Endometrial microvascular endothelial cells (primary cell): ENCODE data around the gene LRRC23. TPM values are rescaled to one million over a fixed set of nuclear protein-coding genes. Genes with fewer than 3 reads are reported as not detected.
"Not testable (repeated sequence)": the region's sequence is repeated elsewhere in the genome, so short reads cannot be mapped to it uniquely, and the experiment has no call there.

Source experiments
- in situ Hi-C: cut with HindIII; loops from 2 replicates; pipeline ENCODE4 v1.10.0; 2017; ENCODE audit warnings: low sequenced_read_pairs, low pct_unique_long_range_greater_than_20kb; ENCODE audit errors: inconsistent ontology term
- total RNA-seq: library from RNA; depleted of rRNA; stranded (reverse); fragments of >200 nt; gene quantifications from one replicate; pipeline ENCODE4 v1.2.3, GENCODE V29; 2015; ENCODE audit errors: inconsistent ontology term

LRRC23 gene
- total RNA-seq, 1 donor from 2014 or later: 5.9 TPM

GRCh38 chr12:6871052-6871957 is 33.3 kb upstream of the LRRC23 start:
- in situ Hi-C loops: no loop called here

GRCh38 chr12:6872073-6873048 is 32.3 kb upstream of the LRRC23 start:
- in situ Hi-C loops: no loop called here

GRCh38 chr12:6873094-6874014 is 31.3 kb upstream of the LRRC23 start, which contains the start of gene SPSB2:
Gene SPSB2 (minus strand): TSS chr12:6873303. CDS start chr12:6872901, 402 bp downstream.
- in situ Hi-C loops: no loop called here

- in situ Hi-C loops: not testable (repeated sequence)
Observed at GRCh38 chr12:6874015-6874368, 30.6 kb upstream of the LRRC23 start.

GRCh38 chr12:6879824-6880223 is 24.8 kb upstream of the LRRC23 start:
- in situ Hi-C loops: not testable (repeated sequence)

- in situ Hi-C loops: no loop called here
Observed at GRCh38 chr12:6883252-6883651, 21.4 kb upstream of the LRRC23 start.

GRCh38 chr12:6883683-6884082 is 20.9 kb upstream of the LRRC23 start:
- in situ Hi-C loops: no loop called here

- in situ Hi-C loops: no loop called here
Observed at GRCh38 chr12:6884539-6884938, 20.1 kb upstream of the LRRC23 start.

GRCh38 chr12:6886206-6886999 is 18.2 kb upstream of the LRRC23 start:
- in situ Hi-C loops: not testable (repeated sequence)

- in situ Hi-C loops: no loop called here
Observed at GRCh38 chr12:6887460-6887859, 17.2 kb upstream of the LRRC23 start.

- in situ Hi-C loops: no loop called here
Observed at GRCh38 chr12:6888360-6888759, 16.3 kb upstream of the LRRC23 start.

- in situ Hi-C loops: not testable (repeated sequence)
Observed at GRCh38 chr12:6888794-6889193, 15.8 kb upstream of the LRRC23 start.

GRCh38 chr12:6889775-6890573 is 14.6 kb upstream of the LRRC23 start:
- in situ Hi-C loops: not testable (repeated sequence)

- in situ Hi-C loops: no loop called here
Observed at GRCh38 chr12:6890789-6891645, 13.6 kb upstream of the LRRC23 start.

GRCh38 chr12:6891646-6892001 is 13.0 kb upstream of the LRRC23 start:
- in situ Hi-C loops: no loop called here

- in situ Hi-C loops: not testable (repeated sequence)
Observed at GRCh38 chr12:6892683-6893082, 11.9 kb upstream of the LRRC23 start.
